Mesenchymal stem cell (in vitro differentiated cells and primary cell): ENCODE results near the gene FAM219B.
A peak's percentile ranks its signal among the peaks of the same experiment; 100 is the strongest.
"Not testable (repeated sequence)": the region's sequence is repeated elsewhere in the genome, so short reads cannot be mapped to it uniquely, and the experiment has no call there.

Experiments
- DNase-seq: peaks from one replicate; pipeline ENCODE4 v3.0.0-alpha.2; 2013
- H2AFZ ChIP-seq: one replicate; pipeline ENCODE4 v1.6.1; 2013; ENCODE audit warnings: low read depth, mild to moderate bottlenecking, control low read depth, inconsistent platforms, low read length, moderate library complexity
- H2AK5ac ChIP-seq: 2 replicates; pipeline ENCODE4 v1.6.1; 2013; ENCODE audit warnings: low read length, moderate library complexity, mild to moderate bottlenecking, inconsistent platforms; ENCODE audit not compliant: severe bottlenecking
- H2BK120ac ChIP-seq: one replicate; pipeline ENCODE4 v1.6.1; 2013; ENCODE audit warnings: low read depth, mild to moderate bottlenecking, inconsistent platforms, low read length, moderate library complexity
- H2BK12ac ChIP-seq, 2 experiments: one replicate each; pipeline ENCODE4 v1.6.1; 2013; ENCODE audit warnings: inconsistent platforms in 2 of 2, low read length in 2 of 2, mild to moderate bottlenecking in 2 of 2, moderate library complexity in 2 of 2, control low read depth in 1 of 2
- H2BK15ac ChIP-seq: one replicate; pipeline ENCODE4 v1.6.1; 2013; ENCODE audit warnings: mild to moderate bottlenecking, low read depth, inconsistent platforms; ENCODE audit not compliant: poor library complexity, severe bottlenecking
- H2BK5ac ChIP-seq: 2 replicates; pipeline ENCODE4 v1.6.1; 2013; ENCODE audit warnings: low read depth, mild to moderate bottlenecking, low read length, control low read depth, inconsistent platforms; ENCODE audit not compliant: poor library complexity, severe bottlenecking
- H3K14ac ChIP-seq, 2 experiments: one replicate each; pipeline ENCODE4 v1.6.1; 2013; ENCODE audit warnings: inconsistent platforms in 2 of 2, low read length in 2 of 2, control low read depth in 1 of 2, mild to moderate bottlenecking in 1 of 2, moderate library complexity in 1 of 2
- H3K18ac ChIP-seq, 2 experiments: one replicate each; pipeline ENCODE4 v1.6.1; 2013; ENCODE audit warnings: inconsistent platforms in 2 of 2, low read length in 2 of 2, control low read depth in 1 of 2, low read depth in 1 of 2, mild to moderate bottlenecking in 1 of 2
- H3K23ac ChIP-seq, 2 experiments: one replicate each; pipeline ENCODE4 v1.6.1; 2013; ENCODE audit warnings: inconsistent platforms in 2 of 2, low read length in 2 of 2, mild to moderate bottlenecking in 2 of 2, moderate library complexity in 2 of 2, control low read depth in 1 of 2
- H3K27ac ChIP-seq: 2 replicates; pipeline ENCODE4 v1.5.1; 2013; ENCODE audit warnings: mild to moderate bottlenecking, moderate library complexity, low read length, control low read depth, inconsistent platforms; ENCODE audit not compliant: poor library complexity, severe bottlenecking
- H3K27me3 ChIP-seq, 2 experiments: 2 replicates each; pipeline versions ENCODE4 v1.6.1 to v1.7.0; 2013; ENCODE audit warnings: low read length in 2 of 2, mild to moderate bottlenecking in 2 of 2, moderate library complexity in 2 of 2, control low read depth in 1 of 2, inconsistent platforms in 1 of 2; ENCODE audit not compliant: control insufficient read depth in 1 of 2, insufficient read depth in 1 of 2
- H3K36me3 ChIP-seq, 2 experiments: 2 replicates each; pipeline versions ENCODE4 v1.6.1 to v1.7.0; 2013; ENCODE audit warnings: low read length in 2 of 2, control low read depth in 1 of 2, inconsistent platforms in 1 of 2, low read depth in 1 of 2, mild to moderate bottlenecking in 1 of 2; ENCODE audit not compliant: insufficient read depth in 2 of 2, control insufficient read depth in 1 of 2
- H3K4ac ChIP-seq, 2 experiments: one replicate each; pipeline ENCODE4 v1.6.1; 2013; ENCODE audit warnings: inconsistent platforms in 2 of 2, low read length in 2 of 2, mild to moderate bottlenecking in 2 of 2, moderate library complexity in 2 of 2, control low read depth in 1 of 2, low read depth in 1 of 2
- H3K4me1 ChIP-seq: 2 replicates; pipeline ENCODE4 v1.6.1; 2013; ENCODE audit warnings: low read depth, low read length, control low read depth; ENCODE audit not compliant: control insufficient read depth, insufficient read depth
- H3K4me2 ChIP-seq: 2 replicates; pipeline ENCODE4 v1.6.1; 2013; ENCODE audit warnings: low read length, mild to moderate bottlenecking, inconsistent platforms; ENCODE audit not compliant: poor library complexity, severe bottlenecking
- H3K4me3 ChIP-seq, 2 experiments: 2 replicates each; pipeline versions ENCODE4 v1.5.1 to v1.7.0; 2013; ENCODE audit warnings: low read length in 2 of 2, mild to moderate bottlenecking in 2 of 2, control low read depth in 1 of 2, low read depth in 1 of 2; ENCODE audit not compliant: insufficient read depth in 1 of 2
- H3K79me1 ChIP-seq: replicated peaks from 2 replicates; pipeline ENCODE4 v1.6.1; 2013; ENCODE audit warnings: mild to moderate bottlenecking, control low read depth, low read length, inconsistent platforms; ENCODE audit not compliant: poor library complexity, severe bottlenecking
- H3K9ac ChIP-seq: 2 replicates; pipeline ENCODE4 v1.7.0; 2013; ENCODE audit warnings: mild to moderate bottlenecking, low read length, moderate library complexity
- H3K9me3 ChIP-seq: 2 replicates; pipeline ENCODE4 v1.7.0; 2013; ENCODE audit warnings: mild to moderate bottlenecking, low read length; ENCODE audit not compliant: control insufficient read depth
- H4K8ac ChIP-seq: one replicate; pipeline ENCODE4 v1.6.1; 2013; ENCODE audit warnings: inconsistent platforms, mild to moderate bottlenecking, low read length, moderate library complexity
- H4K91ac ChIP-seq: one replicate; pipeline ENCODE4 v1.6.1; 2013; ENCODE audit warnings: mild to moderate bottlenecking, low read length, inconsistent platforms
- WGBS: methylation state at CpG from one replicate; pipeline ENCODE4 v1.1.7; 2013; ENCODE audit warnings: mixed read lengths; 5-methylcytosine and 5-hydroxymethylcytosine counted together

The FAM219B gene

DNA sequence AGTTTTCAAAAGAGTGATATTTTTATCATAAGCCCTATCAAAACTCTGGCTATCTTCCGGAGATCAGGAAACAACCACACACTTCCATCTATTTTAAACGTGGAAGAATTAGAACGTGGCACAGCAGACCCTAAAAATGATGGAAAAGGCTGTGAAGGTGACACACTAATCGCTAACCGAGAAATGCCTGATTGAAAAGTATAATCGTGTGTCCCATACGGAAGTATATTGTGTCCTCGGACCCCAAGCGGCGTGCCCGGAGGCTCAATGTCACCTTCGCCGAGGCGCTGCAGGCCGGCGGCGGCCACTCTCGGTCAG lies 30.6 kb upstream of the FAM219B start:
- H2BK15ac ChIP-seq, result peak overlapping the region; percentile 82
- peak overlapping the region in 1 of 2 experiments; percentile 99 for H3K14ac ChIP-seq
- peak overlapping the region; percentile 96 for H3K9ac ChIP-seq
- peak overlapping the region; percentile 97 for H4K8ac ChIP-seq
- no peak for DNase-seq
- H2AK5ac ChIP-seq, result no peak overlapping the region
- H3K4me1 ChIP-seq, result peaks cover 3% of the 10 kb centered on the region
- peak overlapping the region; percentile 93 for H4K91ac ChIP-seq
- H3K36me3 ChIP-seq, result peaks cover 0 to 6% of the 10 kb centered on the region in 2 experiments
- peak overlapping the region; percentile 81 for H3K4me2 ChIP-seq
- peak overlapping the region; percentile 98 for H2AFZ ChIP-seq
- peak overlapping the region; percentile 100 for H3K4me3 ChIP-seq
- H3K18ac ChIP-seq, result peak overlapping the region; percentile 88 to 98
- under 1% methylated on average over 17 of the region's 18 CpGs for whole genome bisulfite sequencing
- peak overlapping the region; percentile 82 for H2BK120ac ChIP-seq
- no peaks in the 10 kb centered on the region for H3K79me1 ChIP-seq
- H3K23ac ChIP-seq, result peak overlapping the region in 1 of 2 experiments; percentile 98
- H3K9me3 ChIP-seq, result no peaks in the 10 kb centered on the region
- H3K27ac ChIP-seq, result peak overlapping the region; percentile 3
- peak overlapping the region; percentile 93 to 96 for H3K4ac ChIP-seq
- H2BK12ac ChIP-seq, result peak overlapping the region in 1 of 2 experiments; percentile 94
- no peaks in the 10 kb centered on the region for H3K27me3 ChIP-seq
- H2BK5ac ChIP-seq, result no peak overlapping the region

DNA sequence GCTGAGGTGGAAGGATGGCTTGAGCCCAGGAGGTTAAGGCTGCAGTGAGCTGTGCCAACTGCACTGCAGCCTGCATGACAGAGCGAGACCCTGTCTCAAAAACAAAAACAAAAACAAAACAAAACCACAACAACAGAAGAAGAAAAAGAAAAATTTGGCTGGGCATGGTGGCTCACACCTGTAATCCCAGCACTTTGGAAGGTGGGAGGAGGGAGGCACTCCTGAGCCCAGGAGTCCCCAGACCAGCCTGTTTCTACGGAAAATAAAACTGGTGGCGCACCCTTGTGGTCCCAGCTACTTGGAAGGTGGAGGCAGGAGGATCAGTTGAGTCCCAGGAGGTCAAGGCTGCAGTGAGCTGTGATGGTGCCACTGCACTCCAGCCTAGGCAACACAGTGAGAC lies 28.5 kb upstream of the FAM219B start:
- not testable (repeated sequence) for H3K27me3 ChIP-seq, H3K4me2 ChIP-seq, H3K27ac ChIP-seq, H3K4me1 ChIP-seq, H2BK120ac ChIP-seq, H2BK5ac ChIP-seq, H3K9me3 ChIP-seq, H3K4ac ChIP-seq, H3K4me3 ChIP-seq, H2AK5ac ChIP-seq, H3K23ac ChIP-seq, H2AFZ ChIP-seq, H2BK12ac ChIP-seq, H3K79me1 ChIP-seq, H4K91ac ChIP-seq, H2BK15ac ChIP-seq, H3K18ac ChIP-seq, DNase-seq, H4K8ac ChIP-seq, H3K14ac ChIP-seq
- Histone ChIP-seq H3K9ac (peak overlapping the region; percentile 15), H3K36me3 (peaks cover 8 to 12% of the 10 kb centered on the region in 2 experiments)
- 82% methylated on average over 2 of the region's 3 CpGs for WGBS

DNA sequence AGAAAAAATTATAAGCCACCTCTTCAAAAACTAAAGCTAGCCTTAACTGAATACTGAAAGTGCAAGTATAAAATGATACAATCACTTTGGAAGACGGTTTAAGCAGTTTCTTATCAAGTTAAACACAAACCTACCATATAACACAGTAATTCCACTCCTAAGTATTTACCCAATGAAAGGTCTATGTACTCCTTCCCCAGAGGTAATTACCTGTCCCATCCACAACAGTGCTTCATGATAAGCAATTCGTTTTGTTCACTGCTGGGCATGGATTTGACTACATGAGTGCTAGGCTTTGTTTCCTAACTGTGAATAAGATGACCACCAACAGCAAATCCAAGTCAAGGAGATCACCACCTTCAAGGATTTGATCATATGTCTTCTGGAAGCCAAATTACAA lies 26.9 kb upstream of the FAM219B start:
- 93% methylated on average over 2 of the region's 2 CpGs for WGBS
- peaks cover 3% of the 10 kb centered on the region for H3K4me1 ChIP-seq
- no peak overlapping the region for H3K23ac ChIP-seq
- H3K4me2 ChIP-seq, result no peak overlapping the region
- no peak overlapping the region for H4K91ac ChIP-seq
- H2BK12ac ChIP-seq, result no peak overlapping the region
- H4K8ac ChIP-seq, result no peak overlapping the region
- DNase-seq, result no peak
- H3K9me3 ChIP-seq, result no peaks in the 10 kb centered on the region
- peaks cover 6% of the 10 kb centered on the region for H3K79me1 ChIP-seq
- H2AFZ ChIP-seq, result no peak overlapping the region
- H3K27ac ChIP-seq, result no peak overlapping the region
- H3K4ac ChIP-seq, result no peak overlapping the region
- H3K27me3 ChIP-seq, result no peaks in the 10 kb centered on the region
- H3K9ac ChIP-seq, result no peak overlapping the region
- H2BK15ac ChIP-seq, result no peak overlapping the region
- H2AK5ac ChIP-seq, result no peak overlapping the region
- H3K14ac ChIP-seq, result no peak overlapping the region
- no peak overlapping the region for H3K18ac ChIP-seq
- H2BK120ac ChIP-seq, result no peak overlapping the region
- H3K36me3 ChIP-seq, result peaks cover 19 to 21% of the 10 kb centered on the region in 2 experiments
- H2BK5ac ChIP-seq, result no peak overlapping the region
- H3K4me3 ChIP-seq, result no peak overlapping the region

DNA sequence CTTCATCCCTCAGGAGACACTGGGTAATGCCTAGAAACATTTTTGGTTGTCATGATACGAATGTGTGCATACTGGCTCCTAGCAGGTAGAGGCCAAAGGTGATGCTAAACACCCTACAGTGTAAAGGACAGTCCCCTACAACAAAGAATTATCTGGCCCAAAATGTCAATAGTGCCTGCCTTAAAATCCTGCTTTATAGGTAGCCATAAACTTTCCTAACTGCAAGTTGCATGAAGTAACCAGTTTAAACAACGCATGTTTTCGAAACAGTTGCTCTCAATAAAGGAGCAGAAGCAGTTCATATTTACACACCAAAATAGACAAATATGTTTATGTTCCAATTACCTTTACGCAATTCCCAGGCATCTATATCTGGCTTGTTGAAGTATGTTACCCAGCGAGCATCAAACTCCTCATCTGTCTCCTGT lies 22.1 kb upstream of the FAM219B start:
- Histone ChIP-seq H2BK5ac (no peak overlapping the region), H3K18ac (no peak overlapping the region), H2AK5ac (no peak overlapping the region), H2BK15ac (no peak overlapping the region), H4K8ac (no peak overlapping the region), H3K79me1 (peaks cover 14% of the 10 kb centered on the region), H3K9ac (no peak overlapping the region), H2BK120ac (no peak overlapping the region), H3K23ac (no peak overlapping the region), H3K14ac (no peak overlapping the region), H4K91ac (no peak overlapping the region), H2AFZ (no peak overlapping the region), H2BK12ac (no peak overlapping the region), H3K4me2 (no peak overlapping the region), H3K27ac (no peak overlapping the region), H3K27me3 (no peaks in the 10 kb centered on the region), H3K4me3 (no peak overlapping the region), H3K4me1 (no peaks in the 10 kb centered on the region), H3K4ac (no peak overlapping the region), H3K9me3 (no peaks in the 10 kb centered on the region), H3K36me3 (peaks cover 35 to 47% of the 10 kb centered on the region in 2 experiments)
- WGBS, result 99% methylated on average over 5 of the region's 5 CpGs
- DNase-seq, result no peak
